DMS79 treated with DMSO at 0.1 percent for 48 hours (cell line): ENCODE results near the gene TMEM205.
"Not testable (repeated sequence)": the region's sequence is repeated elsewhere in the genome, so short reads cannot be mapped to it uniquely, and the experiment has no call there.

Experiments
- DNase-seq: peaks from one replicate; lab custom pipeline; 2025; lab: John Stamatoyannopoulos, UW

TMEM205 gene

GRCh38 chr19:11373166-11373884 lies 27.3 kb upstream of the TMEM205 start:
- peak; percentile 91 for DNase-seq

GRCh38 chr19:11370744-11371143 lies 24.7 kb upstream of the TMEM205 start:
- DNase-seq, result no peak

DNA sequence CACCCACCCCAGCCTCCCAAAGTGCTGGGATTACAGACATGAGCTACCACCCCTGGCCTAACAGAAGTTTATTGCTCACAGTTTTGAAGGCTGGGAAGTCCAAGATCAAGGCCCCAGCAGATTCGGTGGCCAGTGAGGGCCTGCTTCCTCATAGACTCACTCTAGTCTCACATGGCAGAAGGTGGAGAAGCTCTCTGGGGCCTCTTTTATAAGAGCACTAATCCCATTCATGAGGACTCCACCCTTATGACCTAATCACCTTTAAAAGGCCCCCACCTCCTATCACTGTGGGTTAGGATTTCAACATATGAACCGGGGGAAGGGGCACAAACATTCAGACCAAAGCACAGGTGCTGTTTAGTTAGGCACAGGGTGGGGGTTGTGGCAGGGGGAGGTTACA lies 21.5 kb upstream of the TMEM205 start:
- no peak for DNase-seq

DNA sequence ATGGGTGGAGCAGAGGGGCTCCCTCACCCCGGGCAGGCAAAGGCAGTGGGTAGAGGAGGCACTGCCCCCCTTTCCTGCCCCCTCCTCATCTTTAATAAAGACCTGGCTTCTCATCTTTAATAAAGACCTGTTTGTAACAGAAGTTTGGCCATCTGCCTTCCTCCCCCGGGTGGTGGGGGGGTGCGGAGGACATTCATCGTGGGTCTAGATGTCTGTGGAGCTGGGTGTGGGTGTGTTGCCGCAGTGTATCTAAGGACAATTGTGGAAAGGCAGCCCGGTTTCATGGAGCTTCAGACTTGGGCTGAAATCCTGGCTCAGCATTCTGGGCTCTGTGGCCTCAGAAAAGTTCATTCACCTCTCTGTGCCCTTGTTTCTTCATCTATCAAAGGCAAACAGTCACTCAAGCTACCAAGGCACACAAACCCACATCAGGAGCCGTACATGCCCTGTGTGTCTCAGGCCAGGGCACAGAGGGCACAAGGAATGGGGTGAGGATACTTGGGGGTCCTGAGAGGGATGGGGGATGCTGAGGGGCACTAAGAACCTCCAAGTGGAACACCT lies 19.6 kb upstream of the TMEM205 start:
- DNase-seq, result no peak

DNA sequence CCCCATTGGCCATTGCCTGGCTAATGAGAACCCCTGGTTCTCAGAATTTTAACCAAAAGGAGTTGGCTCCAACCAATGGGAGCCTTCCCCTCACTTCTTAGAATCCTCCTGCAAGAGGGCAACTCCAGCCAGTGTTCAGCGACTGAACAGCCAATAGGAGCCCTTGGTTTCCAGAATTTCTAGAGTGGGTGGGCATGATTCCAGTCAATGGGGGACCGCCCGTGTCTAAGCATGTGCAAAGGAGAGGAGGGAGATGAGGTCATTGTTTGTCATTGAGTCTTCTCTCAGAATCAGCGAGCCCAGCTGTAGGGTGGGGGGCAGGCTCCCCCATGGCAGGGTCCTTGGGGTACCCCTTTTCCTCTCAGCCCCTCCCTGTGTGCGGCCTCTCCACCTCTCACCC lies 18.9 kb upstream of the TMEM205 start:
- no peak for DNase-seq

GRCh38 chr19:11364296-11364904 lies 18.3 kb upstream of the TMEM205 start:
- DNase-seq, result no peak

- no peak for DNase-seq
Measured at GRCh38 chr19:11363881-11364280, 17.8 kb upstream of the TMEM205 start.

- DNase-seq, result no peak
Measured at GRCh38 chr19:11361771-11362731, 16.0 kb upstream of the TMEM205 start.

GRCh38 chr19:11361037-11361770 lies 15.1 kb upstream of the TMEM205 start:
- DNase-seq, result no peak

- no peak for DNase-seq
Measured at GRCh38 chr19:11359421-11359820, 13.4 kb upstream of the TMEM205 start.

DNA sequence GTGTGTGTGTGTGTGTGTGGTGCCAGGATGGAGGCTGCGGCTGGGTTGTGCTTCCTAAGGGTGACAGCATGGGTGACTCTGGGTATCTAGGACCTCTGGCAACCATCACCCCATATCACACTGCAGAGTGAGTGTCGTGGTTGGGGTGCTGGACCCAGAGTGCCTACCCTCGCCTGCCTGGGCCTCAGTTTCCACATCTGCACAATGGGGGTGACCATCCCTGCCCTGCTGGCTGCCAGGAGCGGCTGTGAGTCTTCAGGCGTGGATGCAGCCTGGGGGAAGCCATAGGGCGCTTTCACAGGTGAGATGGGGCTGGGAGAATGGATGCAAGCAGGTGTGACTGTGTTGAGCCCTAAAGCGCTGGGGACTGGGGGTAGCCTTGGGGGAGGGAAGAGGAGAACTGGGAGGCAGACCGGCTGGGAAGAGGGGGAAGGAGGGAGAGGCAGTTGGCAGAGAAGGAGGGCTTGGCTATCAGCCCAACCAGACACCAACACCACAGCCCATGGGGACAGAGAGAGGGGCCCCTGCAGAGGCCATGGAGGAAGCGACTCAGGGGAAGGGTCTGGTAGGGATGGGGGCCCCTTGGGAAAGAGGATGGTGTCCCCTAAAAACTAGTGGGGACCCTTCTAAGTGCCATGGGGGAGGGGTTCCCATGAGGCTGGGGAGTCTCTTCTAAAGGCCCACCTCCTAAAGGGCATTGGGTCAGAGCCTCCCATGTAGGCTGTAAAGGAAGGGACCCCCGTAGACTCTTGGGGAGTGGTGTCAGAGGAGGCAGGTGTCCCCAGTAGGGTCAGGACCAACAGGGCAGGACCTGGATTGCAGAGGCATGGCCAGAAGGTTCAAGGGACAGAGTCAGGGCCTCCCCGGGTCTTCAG lies 10.8 kb upstream of the TMEM205 start:
- no peak for DNase-seq

DNA sequence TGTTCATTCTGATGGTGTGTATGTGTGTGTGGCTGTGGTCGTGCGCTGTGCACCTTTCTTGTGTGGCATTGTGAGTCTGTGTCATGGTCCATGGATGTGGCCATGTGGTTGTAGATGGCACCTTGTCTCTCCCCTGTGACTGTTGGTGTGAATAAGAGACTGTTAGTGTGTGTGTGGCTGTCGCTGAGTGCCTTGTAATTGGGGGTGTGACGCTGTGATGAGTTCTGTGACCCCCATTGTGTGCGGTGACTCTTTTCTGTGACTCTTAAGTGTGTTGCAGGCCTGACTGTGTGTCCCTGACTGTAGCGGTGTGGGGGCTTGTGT lies 10.0 kb upstream of the TMEM205 start:
- DNase-seq, result no peak

DNA sequence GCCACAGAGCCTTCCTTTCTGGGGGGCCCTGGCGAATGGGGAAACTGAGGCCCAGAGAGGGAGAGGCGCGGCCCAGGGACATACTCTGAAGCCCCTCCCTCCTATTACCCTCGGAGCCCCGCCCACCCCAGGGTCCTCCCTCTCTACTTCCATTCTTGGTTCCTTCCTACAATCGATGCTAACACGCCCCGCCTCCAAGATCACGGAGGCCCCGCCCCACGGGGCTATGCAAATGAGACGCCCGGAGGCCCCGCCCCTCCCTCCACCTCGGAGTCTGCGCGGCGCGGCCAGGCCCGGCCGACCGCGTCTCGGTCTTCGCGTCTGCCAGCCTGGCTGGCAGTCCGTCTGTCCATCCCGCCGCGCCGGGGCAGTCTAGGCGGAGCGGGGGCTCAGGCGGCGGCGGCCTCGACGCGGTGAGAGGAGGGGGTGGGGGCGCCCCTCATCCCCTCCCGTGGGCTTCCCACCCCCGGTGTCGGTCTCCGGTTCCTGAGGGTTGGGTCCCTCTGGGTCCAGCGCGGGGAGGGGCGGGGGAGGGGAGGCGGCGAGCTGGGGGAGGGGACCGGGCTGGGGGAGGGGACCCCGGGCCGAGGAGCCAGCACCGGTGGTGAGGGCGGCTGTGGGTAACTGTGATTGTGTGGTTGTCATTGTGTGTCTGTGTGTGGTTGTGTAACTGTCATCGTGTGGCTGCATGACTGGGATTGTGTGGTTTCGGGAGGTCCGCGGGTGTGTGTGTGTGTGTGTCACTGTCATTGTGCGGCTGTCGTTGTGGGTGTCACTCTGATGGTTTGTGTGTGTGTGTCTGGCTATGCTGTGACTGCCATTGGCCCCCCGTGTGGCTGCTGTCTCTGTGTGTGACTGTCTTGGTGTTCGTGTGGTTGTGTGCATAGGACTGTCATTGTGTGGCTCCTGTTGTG lies 9.3 kb upstream of the TMEM205 start, which contains the start of gene PLPPR2:
PLPPR2 (plus strand) TSS at position 273 of the 914 bp plus-strand sequence. CDS start 2,242 bp downstream, outside the sequence.
- DNase-seq, result peak; percentile 44

DNA sequence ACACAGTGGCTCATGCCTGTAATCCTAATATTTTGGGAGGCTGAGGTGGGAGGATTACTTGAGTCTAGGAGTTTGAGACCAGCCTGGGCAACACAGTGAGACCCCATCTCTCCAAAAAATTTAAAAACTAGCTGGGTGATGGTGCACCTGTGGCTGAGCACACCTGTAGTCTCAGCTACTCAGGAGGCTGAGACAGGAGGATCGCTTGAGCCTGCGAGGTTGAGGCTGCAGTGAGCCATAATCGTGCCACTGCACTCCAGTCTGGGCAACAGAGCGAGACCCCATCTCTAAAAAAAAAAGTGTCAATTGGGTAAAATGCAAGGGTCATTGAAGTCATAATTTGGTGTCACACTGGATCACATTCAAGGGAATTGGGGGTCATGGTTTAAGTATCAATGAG lies 8.0 kb upstream of the TMEM205 start:
- DNase-seq, result not testable (repeated sequence)

DNA sequence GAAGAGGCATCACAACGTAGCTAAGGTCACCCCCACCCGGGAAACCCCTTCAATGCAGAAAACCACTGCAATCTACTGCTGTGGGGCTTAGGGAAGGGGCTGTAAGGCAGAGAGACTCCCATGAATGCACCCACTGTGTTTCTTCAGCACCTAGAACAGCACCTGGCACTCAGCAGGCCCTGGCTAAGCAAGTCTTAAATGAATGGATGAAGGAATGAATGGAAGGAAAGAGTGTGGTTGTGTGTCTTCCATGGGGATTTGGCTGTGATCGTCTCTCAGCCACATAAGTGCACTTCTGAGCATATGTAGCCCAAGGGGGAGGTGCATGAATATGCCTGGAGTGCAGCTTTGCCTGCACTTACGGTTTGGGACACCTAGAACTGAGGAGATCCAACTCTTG lies 3.1 kb upstream of the TMEM205 start:
- no peak for DNase-seq

DNA sequence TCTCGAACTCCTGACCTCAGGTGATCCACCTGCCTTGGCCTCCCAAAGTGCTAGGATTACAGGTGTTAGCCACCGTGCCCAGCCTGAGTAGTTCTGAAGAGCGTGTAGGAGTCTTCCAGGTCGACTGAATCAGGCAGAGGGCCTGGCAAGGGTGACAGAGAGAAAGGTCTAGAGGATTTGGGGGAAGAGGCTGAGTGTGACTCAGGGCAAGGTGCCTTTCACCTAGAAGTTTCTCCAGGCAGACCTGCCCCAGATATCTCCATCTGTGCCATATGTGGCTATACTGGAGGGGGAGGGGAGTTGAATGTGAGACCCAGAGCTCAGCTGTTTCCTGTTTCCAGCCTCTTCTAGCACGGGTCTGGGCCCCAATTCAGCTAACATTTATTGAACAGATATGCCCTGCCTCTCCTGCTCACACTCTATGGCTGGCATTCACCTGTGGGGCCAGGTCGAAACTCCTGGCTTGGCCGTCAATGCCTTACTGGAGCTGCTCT lies 1.5 kb upstream of the TMEM205 start:
- no peak for DNase-seq

DNA sequence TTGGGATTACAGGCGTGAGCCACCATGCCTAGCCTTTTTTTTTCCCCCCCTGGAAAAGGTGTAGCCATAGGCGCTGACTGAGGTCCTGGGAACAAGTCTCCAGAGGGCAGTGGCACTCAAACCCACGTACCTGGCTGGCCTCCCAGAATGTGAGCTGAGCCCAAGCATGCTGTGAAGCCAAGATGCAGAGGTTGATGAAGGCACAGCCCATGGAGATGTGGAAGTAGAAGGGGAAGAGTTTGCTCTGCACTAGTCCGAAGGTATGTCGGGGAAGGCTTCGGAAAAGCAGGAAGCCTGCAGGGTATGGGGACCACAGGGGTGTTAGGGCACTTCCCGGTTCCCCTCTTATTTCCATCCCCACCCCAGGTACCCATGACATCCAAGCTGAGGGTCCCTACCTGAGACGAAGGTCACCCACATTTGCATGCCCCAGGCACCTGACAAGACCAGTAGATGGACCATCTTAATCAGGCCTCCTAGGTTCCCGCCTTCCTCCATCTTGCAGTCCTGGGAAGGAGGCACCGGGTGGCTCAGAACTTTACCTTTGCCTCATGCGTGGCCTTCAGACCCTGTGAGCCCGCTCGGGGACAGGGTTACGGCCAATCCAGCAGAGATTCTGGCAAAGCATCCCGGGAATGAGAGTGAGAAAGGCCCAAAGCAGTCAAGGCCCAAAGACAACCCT lies 805 bp downstream of the TMEM205 start:
- peak; percentile 40 for DNase-seq

DNA sequence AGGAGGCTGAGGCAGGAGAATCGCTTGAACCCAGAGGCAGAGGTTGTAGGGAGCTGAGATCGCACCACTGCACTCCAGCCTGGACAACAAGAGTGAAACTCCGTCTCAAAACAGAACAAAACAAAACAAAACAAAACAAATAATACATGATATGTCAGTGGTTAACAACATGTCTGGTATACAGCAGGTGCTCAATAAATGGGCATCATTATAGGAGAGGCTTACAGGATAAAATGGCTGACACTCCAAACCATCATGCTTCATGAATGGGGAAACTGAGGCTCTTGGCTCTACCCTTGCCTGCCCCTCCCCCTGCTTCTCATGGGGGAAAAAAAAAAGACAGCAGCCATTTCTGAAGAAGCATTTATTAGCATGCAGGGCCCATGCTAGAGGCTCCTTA lies 3.6 kb downstream of the TMEM205 start:
- DNase-seq, result no peak

GRCh38 chr19:11340099-11340467 lies 6.0 kb downstream of the TMEM205 start:
- not testable (repeated sequence) for DNase-seq
